ENCODE data around the gene CAPRIN1.

GRCh38 chr11:34050581-34051348, 766 bp upstream of the CAPRIN1 start:
- no peak for TF ChIP-seq CTCF (IDR thresholded peaks at IDR 0.05 in 8 of 11, conservative IDR thresholded peaks at IDR 0.05 in 3 of 11)
- TF ChIP-seq POLR2A (IDR thresholded peaks at IDR 0.05): no peak
